Measurements from ENCODE around the gene HCRT.

DNA sequence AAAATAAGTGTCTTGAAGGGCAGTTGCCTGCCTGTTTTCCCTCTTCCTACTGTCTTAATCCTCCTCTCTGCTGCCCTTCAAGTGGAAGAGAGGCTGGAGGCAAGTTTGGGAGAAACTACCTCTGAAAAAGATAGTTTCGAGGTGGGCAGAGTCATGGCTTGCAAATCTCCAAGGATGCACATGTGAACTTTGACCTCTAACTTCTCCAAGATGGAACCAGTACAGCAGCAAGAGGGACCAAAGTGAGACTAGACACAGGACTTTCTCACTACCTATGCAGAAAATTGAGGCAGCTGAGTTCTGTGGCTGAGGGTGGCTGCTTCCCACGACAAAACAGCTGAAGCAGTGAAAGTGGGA, 3.4 kb downstream of the HCRT start:
- TF ChIP-seq, protein P1, sequence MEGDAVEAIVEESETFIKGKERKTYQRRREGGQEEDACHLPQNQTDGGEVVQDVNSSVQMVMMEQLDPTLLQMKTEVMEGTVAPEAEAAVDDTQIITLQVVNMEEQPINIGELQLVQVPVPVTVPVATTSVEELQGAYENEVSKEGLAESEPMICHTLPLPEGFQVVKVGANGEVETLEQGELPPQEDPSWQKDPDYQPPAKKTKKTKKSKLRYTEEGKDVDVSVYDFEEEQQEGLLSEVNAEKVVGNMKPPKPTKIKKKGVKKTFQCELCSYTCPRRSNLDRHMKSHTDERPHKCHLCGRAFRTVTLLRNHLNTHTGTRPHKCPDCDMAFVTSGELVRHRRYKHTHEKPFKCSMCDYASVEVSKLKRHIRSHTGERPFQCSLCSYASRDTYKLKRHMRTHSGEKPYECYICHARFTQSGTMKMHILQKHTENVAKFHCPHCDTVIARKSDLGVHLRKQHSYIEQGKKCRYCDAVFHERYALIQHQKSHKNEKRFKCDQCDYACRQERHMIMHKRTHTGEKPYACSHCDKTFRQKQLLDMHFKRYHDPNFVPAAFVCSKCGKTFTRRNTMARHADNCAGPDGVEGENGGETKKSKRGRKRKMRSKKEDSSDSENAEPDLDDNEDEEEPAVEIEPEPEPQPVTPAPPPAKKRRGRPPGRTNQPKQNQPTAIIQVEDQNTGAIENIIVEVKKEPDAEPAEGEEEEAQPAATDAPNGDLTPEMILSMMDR (IDR thresholded peaks at IDR 0.05; ENCODE audit: low read length), result no peak
- TF ChIP-seq EZH2phosphoT487 (IDR thresholded peaks at IDR 0.05; ENCODE audit: low read length), result no peak
- TF ChIP-seq EZH2 (optimal IDR thresholded peaks at IDR 0.05; ENCODE audit: low read depth, low read length), result no peak
